ENCODE measurements around the gene GTF2E1.

The GTF2E1 gene

DNA sequence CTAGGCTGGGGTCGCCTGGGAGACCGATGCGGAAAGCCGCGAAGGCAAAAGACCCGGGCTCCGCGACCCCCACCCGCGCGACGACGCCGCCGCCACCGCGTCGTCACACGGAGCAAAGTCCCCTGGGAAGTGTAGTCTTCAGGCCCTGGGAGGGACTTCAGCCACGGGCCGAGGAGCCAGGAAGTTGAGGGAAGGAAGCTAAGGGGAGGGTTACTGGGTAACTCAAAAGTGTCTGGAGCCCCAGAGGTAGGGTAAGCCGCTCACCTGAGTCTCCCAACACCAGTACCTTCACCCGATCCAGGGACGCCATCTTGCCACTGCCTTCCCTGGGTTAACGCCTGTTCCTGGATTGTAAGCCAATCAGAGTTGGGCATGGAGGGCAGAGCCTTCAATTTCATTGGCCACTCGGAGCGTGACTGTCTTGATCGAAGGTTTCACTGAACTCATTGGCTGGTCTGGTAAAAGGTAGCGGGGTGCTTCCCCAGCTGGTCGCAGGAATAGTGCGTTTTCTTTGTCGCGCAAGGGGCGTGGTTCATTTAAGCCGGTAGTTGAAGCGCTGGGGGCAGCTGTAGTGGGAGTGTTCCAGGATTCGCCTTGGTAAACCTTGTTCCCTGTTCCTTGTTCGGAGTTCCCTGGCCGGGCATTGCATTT, at the start of gene GTF2E1, which contains the start of gene RABL3:
Gene GTF2E1 (plus strand): TSS at position 547 of the 651 bp plus-strand sequence. CDS start 7,809 bp downstream, outside the sequence.
Gene RABL3 (minus strand): TSS at position 319 of the 651 bp plus-strand sequence. CDS start 9 bp downstream, at position 310.
- peak; percentile 99 for DNase-seq

DNA sequence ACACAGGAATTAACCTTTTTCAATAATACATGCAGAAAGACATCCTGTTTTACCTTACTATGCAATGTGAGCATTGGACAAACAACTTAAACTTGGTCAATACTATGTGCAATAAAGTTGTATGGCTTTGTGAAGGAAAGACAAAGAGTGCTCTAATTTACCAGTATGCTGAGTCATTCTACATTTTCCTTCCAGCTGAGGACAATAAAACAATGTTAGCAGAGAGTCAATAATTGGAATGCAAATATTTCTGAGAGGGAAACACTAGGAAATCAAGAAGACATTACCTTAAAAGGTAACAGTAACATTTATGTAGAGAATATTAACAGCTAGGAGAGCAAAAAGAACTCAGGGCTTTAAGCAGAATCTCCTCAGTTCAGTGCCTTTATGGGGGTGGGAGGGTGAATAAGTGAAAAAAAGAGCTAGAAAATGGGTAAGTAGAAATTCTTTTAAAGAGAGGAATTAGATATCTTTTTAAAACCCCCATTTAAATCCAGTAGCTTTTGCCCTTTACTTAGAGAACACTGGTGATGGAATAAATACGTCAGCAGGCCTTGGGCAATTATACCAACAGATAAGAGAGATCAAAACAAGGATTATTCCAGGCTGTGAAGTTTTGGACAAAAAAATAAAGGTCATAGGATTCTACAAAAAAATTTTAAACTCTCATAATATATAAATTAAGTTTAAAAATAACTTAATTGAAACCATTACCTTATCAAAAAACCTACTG, 48.9 kb upstream of the GTF2E1 start:
- DNase-seq = no peak

DNA sequence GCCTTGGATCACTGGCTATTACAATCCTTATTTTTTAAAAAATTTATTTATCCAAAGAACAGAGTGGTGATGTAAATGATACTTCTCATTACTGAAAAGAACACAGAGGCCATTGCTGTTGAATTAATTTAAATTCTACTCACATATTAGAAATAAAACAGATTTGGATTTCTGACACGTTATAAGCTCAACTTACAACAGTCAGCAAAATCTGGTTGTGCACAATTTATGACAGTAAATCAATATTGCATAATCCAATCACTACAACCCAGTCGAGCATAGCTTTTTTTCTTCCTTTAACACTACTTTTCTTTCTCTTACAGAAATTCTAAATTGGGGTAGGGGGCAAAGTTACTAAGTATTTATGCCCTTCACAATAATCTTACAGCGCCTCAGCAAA, 43.2 kb upstream of the GTF2E1 start:
- no peak for DNase-seq

DNA sequence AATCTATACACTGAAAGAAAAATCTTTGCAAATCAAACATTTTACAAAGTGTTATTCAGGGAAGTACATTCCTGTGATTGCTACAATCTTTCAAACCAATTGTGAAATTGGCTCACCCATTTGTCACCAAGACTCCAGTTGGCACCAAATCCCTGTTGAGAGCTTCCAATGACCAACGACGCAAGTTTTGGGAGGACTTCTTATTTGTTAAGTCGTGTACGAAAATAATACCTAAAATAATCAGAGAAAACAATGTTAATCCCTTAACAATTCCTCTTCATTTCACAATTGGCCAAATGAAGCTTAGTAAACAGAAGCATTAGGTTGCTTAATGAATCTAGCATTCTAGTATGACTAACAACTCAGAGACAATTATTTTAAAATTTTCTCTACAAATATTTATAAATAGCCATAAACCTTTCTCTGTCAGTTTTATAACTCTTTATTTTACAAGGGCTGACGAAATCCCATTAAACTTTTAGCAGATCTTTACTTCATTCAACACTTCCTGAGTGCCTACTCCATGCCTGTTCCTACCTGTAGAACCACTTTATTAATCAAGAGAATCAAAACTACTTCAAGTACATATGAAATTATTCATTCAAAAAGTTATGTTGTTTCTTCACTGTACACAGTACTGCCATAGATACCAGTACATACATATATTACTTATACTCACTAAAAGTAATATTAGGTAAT, 36.5 kb upstream of the GTF2E1 start:
- DNase-seq = no peak

DNA sequence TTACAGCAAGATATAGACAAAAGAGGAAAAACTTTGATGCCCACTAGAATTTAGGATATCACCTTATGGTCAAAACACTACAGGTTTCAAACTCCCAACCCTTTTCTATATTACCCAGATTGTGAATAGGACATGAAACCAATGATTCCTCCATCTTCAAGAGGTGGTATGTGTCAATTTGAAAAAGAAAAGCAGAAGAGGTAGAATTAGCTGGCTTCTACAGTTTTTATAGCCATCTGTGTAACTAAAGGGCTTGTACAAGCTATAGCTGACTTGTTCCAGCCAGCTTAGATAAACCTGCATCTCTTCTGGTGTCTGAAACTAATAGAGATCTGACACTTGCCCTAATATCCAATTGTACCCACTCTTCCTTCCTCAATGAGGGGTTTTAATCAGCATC, 35.6 kb upstream of the GTF2E1 start:
- no peak for DNase-seq

DNA sequence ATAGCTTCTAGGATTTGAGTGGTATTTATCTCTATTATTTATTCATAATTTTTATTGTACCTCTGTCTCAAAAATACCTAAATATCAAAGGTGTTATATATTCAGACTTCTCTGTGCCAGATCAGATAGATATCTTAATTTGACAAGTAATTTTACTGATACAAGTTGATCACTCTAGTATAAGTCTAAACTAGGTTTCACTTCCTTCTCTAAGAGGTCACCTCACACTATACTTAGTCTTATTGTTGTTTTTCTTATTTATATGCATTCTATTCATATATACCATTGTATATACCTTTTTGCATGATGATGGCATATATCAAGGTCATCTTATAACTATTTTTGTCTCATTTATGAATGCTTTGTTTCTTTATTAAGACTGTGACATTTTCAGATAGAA, 34.1 kb upstream of the GTF2E1 start:
- no peak for DNase-seq

DNA sequence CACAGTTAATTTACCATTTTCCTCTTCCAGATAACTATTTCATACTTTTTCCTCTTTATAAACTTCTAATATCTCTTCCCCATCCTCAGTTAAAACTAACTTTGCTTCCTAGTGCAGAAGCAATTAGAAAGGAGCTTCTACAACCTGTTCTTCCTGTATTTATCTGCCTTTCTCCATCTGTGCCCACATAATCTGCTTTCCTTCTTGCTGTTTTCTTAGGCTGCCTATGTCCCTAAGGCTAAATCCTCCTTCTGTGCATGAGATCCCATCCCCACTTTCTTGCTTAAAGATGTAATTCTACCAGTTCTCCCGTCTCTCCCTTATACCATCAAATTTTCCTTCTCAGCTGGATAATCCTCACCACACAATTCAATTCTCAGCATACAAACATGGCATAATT, 32.2 kb upstream of the GTF2E1 start:
- DNase-seq = no peak

DNA sequence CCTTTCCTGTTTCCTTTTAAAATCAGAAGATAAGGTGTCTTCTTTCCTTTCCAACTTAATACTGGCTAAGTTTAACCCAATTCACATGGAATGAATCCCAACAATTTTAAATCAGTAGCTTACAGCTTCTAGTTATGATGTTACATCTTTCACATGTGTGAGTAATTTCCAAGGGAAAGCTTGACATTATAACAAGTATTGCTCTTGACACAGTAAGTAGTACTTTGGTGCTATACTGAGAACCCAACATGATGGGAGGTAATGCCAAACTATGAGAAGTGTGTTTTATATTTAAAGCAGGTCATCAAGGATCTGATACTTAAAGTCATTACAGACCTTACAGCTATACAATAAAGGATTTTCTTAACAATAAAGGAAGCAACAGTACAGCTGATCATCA, 29.3 kb upstream of the GTF2E1 start:
- DNase-seq = no peak

DNA sequence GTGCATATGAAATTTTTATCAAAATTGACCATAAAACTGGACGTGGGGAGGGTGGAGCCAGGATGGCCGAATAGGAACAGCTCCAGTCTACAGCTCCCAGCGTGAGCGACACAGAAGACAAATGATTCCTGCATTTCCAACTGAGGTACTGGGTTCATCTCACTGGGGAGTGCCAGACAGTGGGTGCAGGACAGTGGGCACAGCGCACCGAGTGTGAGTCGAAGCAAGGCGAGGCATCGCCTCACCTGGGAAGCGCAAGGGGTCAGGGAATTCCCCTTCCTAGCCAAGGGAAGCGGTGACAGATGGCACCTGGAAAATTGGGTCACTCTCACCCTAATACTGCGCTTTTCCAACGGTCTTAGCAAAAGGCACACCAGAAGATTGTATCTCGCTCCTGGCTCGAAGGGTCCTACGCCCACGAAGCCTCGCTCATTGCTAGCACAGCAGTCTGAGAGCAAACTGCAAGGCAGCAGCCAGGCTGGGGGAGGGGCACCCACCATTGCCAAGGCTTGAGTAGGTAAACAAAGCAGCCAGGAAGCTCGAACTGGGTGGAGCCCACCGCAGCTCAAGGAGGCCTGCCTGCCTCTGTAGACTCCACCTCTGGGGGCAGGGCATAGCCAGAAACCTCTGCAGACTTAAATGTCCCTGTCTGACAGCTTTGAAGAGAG, 23.2 kb upstream of the GTF2E1 start:
- DNase-seq = peak; percentile 87

DNA sequence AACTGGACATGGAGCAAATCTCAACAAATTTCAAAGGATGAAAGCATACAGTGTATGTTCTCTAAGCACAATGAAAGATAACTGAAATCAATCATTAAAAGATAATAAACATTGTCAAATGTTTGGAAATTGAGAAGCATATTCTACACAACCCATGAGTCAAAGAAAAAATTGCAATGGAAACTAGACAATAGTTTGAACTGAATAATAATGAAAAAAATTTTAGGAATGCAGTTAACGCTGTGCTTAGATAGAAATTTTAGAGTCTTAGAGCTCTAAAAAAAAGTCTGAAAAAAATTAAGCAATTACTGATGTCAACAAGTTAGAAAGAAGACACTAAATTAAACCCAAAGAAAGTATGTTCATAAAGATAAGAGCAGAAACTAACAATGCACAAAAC, 15.8 kb upstream of the GTF2E1 start:
- no peak for DNase-seq

DNA sequence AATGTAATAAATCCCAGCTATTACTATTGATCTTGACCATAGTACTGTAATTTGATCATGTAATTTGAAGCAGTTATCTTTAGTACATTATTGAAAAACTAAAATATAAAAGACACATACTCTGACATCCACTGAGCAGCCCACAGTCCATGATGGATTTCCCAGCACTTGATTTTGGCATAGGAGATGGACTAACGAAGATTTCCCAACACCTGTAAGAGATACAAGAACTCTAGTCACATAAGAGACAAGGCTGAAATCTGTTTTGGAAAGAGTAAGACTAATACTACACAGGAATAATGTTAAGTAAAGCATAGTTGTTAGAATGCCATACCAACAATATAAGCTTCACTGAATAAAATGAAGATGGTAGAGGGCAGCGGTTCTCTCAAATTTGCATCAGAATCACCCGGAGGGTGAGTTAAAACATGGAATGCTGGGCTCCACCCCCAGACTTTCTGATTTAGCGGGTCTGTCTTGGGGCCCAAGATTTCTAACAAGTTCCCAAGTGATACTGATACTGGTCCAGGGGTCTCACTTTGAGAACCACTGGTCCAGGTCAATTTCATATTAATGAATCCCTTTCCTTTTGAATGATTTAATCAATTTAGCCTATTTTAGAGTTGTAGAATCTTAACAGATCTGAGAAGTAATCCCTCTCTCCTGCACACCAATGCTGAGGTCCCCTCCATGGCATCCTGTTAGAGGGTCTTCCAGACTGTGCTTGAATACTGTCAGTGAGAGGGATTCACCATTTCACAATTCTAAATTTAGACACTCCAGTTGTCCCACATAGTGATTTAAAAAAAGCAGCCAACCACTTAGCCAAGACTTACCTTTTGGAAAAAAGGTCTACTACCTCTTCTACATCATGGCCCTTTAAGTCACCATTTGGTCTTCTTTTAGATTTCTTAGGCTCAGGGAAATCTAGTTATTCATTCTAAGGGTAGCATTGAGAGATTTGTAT, 11.7 kb upstream of the GTF2E1 start:
- DNase-seq = no peak

DNA sequence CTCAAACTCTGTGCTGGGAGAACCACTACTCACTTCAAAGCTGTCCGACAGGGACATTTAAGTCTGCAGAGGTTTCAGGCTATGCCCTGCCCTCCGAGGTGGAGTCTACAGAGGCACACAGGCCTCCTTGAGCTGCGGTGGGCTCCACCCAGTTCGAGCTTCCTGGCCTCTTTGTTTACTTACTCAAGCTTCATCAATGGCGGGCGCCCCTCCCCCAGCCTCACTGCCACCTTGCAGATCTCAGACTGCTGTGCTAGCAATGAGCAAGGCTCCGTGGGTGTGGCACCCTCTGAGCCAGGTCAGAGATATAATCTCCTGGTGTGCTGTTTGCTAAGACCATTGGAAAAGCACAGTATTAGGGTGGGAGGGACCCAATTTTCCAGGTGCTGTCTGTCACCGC, 4.5 kb upstream of the GTF2E1 start:
- peak; percentile 9 for DNase-seq

DNA sequence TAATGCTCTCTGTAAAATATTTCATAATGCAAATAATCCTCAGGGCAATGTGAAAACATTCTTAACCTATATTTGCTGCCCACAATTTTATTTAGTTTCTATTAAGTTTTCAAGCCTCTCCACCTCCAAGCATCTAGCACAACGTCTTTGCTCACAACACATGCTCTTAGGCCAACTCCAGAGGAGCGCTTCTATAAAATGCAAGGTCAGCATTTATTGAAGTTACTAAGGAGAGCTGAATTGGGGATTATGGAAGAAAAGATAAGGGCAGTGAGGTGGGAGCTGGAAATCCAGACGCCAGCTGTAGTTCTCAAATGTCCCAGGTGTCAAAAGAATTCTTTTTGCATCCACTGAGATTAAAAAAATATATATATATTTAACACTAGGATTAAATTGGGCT, 1.2 kb upstream of the GTF2E1 start:
- no peak for DNase-seq

DNA sequence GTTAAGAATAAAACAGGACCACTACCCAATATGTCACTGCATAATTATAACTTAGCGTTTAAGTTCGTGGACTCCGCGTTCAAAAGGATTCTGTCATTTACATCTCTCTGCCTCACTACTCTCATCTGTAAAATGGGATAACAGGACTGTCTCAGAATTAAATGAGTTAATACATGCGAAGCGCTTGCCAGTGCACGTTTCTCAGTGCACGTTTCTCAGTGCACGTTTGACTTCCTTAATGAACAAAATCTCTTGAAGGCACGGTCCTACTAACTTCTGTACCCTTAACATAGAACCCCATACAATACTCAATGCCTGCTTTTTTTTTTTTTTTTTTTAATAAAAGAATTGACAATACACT, 727 bp upstream of the GTF2E1 start:
- DNase-seq = no peak

DNA sequence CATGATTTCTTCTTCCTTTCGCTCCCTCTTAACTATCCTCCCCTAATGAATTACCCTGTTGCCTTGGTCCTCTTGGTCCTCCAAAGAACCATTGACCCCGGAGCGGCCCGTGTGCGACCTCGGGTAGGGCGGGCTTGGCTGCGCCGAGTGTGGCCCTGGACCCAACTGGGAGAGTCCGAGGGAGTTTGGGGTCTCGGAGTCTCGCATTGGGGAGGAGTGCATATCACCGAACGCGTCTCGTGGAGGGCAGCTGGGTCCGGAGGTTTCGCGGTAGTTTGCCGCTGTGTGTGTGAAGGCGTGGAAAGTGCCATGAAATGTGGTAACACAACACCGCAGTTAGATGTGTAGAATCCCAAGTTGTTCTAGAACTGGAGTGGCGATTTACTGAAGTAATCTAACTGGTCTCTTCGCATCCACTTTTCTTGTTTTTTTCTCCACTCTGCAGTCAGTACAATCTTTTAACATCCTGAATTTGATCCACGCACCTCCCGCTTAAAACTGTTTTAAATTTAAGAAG, 363 bp downstream of the GTF2E1 start:
- no peak for DNase-seq

DNA sequence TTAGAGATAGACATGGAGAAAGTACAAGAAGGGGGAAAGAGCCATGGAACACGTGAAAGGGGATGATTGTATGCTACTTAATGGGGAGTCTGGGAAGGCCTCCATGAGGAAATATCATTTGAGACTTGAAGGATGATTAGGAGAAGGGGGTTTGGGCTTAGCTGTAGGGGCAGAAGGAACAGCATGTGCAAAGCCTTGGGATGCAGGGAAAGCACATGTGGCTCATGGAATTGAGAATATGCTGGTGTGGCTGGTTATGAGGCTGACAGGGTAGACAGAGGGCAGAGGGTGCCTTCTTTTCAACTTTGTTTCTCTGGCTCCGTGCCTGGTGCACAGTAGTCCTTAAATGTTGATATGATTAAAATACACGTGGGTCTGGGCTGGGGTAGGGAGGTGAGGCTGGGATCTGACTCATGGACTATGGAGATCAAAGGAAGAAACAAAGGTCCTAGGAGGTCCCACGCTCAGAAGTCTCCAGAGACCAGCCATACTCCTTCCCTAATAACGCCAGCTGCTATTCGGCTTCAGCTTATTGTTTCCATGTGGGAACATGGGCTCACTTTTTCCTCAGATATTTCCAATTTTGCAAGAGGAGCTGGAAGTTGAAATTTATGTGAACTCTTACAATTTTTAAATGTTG, 1.1 kb downstream of the GTF2E1 start:
- no peak for DNase-seq

DNA sequence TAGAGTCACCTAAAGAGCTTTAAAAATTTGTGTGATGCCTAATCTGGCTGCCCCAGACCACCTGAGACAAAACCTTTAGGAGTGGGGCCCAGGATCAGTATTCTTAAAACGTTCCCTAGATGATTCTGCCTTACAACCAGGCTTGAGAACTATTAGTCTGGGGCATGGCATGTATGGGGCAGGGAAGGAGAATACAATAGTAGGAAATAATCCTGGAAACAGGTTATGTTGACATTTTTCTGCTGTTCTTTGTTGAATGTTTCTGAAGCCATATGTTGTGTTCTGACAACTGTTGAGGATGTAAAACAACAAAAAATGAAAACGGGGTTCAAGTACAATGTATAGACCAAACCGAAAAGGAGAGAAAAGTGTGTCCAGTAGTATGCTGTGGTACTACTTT, 2.9 kb downstream of the GTF2E1 start:
- DNase-seq = no peak

DNA sequence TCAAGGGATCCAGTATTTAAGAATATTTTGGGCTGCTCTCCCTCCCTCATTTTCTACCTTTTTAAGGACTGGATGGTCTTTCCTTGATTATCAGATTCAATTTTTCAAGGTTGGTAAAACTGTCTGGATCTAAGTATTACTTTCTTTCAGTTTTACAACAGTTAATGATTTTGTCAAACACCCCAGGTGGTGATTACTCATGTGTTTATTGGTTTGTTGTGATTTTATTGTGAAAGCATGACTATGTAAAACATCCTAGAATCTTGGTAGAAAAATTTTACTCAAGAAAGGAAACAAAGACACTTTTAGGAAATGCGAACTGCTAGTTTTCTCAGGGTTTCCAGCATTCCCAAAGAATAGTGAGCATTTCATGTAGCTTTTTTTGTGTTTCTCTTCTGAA, 7.3 kb downstream of the GTF2E1 start:
- no peak for DNase-seq

DNA sequence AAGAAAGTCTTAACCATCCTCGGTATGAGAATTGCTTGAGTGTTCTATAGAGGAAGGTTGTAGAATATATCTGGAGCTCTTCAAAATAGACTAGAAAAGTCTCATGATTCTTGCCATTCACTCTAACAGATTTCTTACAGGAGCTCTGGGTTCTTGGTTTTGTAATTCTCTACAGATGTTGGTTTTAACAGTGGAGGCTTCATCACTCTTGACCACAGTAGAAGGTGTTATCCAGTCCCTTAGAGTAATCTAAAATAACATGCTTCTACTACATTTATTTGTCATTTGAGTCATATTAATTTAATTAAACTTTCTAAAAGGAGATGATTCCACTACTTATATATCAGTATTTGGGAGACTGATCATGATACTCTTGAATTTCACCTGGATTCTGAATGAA, 9.7 kb downstream of the GTF2E1 start:
- DNase-seq = no peak

DNA sequence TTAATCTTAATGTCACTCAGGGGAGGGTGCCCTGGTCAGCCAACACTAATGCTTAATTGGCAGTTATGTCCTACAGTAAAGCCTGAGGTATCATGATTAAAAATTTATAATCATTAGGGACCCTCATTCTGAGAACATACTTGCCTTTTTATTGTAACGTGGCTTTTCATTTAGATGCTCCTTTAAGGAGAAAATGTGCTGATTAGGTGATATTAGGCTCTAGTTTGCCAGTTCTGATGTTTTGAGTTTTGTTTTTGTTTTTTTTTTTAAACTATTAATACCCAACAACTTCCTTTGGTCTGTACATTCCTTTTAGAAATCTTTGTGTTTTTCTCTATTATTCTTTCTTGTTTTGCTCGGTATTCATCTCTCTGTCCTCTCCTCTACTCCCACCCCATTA, 10.3 kb downstream of the GTF2E1 start:
- DNase-seq = no peak

DNA sequence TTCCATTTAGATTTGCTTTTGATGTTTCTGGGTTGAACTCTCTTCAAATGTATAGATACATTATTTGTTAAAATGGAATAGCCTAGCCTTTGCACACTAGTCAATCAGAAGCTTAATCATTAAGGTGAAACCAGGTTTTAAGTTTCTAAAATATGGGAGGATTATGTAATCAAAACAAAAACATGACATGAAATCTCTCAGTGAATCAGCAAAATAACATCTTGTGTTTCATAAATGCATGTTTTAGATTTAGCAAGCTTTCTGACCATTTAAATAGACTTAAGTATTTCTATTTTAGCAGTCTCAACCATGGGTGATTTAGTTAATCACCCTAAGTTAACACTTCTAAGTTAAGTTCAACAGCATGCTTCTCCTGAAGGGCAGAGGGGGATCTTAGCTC, 11.3 kb downstream of the GTF2E1 start:
- DNase-seq = no peak

DNA sequence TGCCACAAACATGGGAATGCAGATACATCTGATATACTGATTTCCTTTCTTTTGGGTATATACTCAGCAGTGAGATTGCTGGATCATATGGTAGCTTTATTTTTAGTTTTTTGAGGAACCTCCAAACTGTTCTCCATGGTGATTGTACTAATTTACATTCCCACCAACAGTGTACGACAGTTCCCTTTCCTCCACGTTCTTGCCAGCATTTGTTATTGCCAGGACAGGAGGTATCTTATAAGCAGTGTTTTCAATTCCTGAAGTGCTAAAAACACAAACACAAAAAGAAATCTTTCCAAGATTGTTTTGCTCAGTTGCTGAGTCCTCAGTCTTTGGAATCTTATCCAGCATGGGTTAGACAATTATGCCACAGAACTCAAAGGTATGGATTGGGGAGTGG, 13.5 kb downstream of the GTF2E1 start:
- no peak for DNase-seq

Data from CD4-positive, alpha-beta T cell treated with Interleukin-17A for 1 hour (primary cell).